ENCODE measurements around the gene SLC30A9. TPM values are rescaled to one million over a fixed set of nuclear protein-coding genes. Genes with fewer than 3 reads are reported as not detected.

SLC30A9 gene
- total RNA-seq, 1 experiment from 2014 or later: 32.4 TPM

GRCh38 chr4:41949531-41949930, 40.8 kb upstream of the SLC30A9 start:
- no peaks in the 10 kb centered on the region for H3K27me3 ChIP-seq (ENCODE audit: control insufficient read depth, insufficient read depth, low read length)
- ATAC-seq (no peak), DNase-seq (ENCODE audit: low read depth, low spot score) (no peak)
- H3K9me3 ChIP-seq (ENCODE audit: control insufficient read depth, insufficient read depth, low read depth, low read length): no peaks in the 10 kb centered on the region
- CTCF ChIA-PET: no interaction called here
- H3K36me3 ChIP-seq (ENCODE audit: control insufficient read depth, insufficient read depth, low read length): peaks cover 13% of the 10 kb centered on the region
- POLR2A ChIA-PET: no interaction called here
- in situ Hi-C loops (cut with HindIII; ENCODE audit: low pct_unique_long_range_greater_than_20kb, low sequenced_read_pairs): no loop called here
- intact Hi-C loops (cut with micrococcal nuclease; ENCODE audit: unreplicated experiment): no loop called here
- H3K27ac ChIP-seq (ENCODE audit: low read length): no peak overlapping the region
- H3K4me1 ChIP-seq (ENCODE audit: control insufficient read depth, insufficient read depth, low read length): no peaks in the 10 kb centered on the region
- BruUV-seq (replicated peaks): no TSS peak
- TF ChIP-seq CTCF (IDR thresholded peaks at IDR 0.05): no peak
- no peak for TF ChIP-seq POLR2AphosphoS5 (IDR thresholded peaks at IDR 0.05; ENCODE audit: low read depth, low read length)
- no peak for TF ChIP-seq SIN3A (IDR thresholded peaks at IDR 0.05; ENCODE audit: borderline replicate concordance, insufficient read depth, low read depth, low read length)
- TF ChIP-seq TCF7L2 (IDR thresholded peaks at IDR 0.05; ENCODE audit: low read depth, low read length): no peak
- no peak for TF ChIP-seq REST (IDR thresholded peaks at IDR 0.05; ENCODE audit: insufficient read depth in 1 of 2, low read depth in 2 of 2, low read length in 1 of 2)
- H3K4me3 ChIP-seq (ENCODE audit: low read depth in 2 of 2, low read length in 2 of 2): no peak overlapping the region

- Histone ChIP-seq H3K4me1 (ENCODE audit: control insufficient read depth, insufficient read depth, low read length) (no peaks in the 10 kb centered on the region), H3K4me3 (ENCODE audit: low read depth in 2 of 2, low read length in 2 of 2) (no peak overlapping the region), H3K9me3 (ENCODE audit: control insufficient read depth, insufficient read depth, low read depth, low read length) (no peaks in the 10 kb centered on the region), H3K36me3 (ENCODE audit: control insufficient read depth, insufficient read depth, low read length) (peaks cover 2% of the 10 kb centered on the region; the same call in 1 of the 2 replicates), H3K27me3 (ENCODE audit: control insufficient read depth, insufficient read depth, low read length) (no peaks in the 10 kb centered on the region), H3K27ac (ENCODE audit: low read length) (no peak overlapping the region)
- ChIA-PET POLR2A (no interaction called here), CTCF (no interaction called here)
- no peak for ATAC-seq
- intact Hi-C loops (cut with micrococcal nuclease; ENCODE audit: unreplicated experiment): loop anchor here (2.0 kb wide), 1 partner anchor 561 kb away; no protein-coding TSS in a partner anchor
- in situ Hi-C loops (cut with HindIII; ENCODE audit: low pct_unique_long_range_greater_than_20kb, low sequenced_read_pairs): no loop called here
- TF ChIP-seq POLR2AphosphoS5 (IDR thresholded peaks at IDR 0.05; ENCODE audit: low read depth, low read length): no peak
- no peak for TF ChIP-seq TCF7L2 (IDR thresholded peaks at IDR 0.05; ENCODE audit: low read depth, low read length)
- TF ChIP-seq REST (IDR thresholded peaks at IDR 0.05; ENCODE audit: insufficient read depth in 1 of 2, low read depth in 2 of 2, low read length in 1 of 2): no peak
- TF ChIP-seq CTCF (IDR thresholded peaks at IDR 0.05): peak; percentile 59; the same call in 1 of the 2 replicates
- TF ChIP-seq SIN3A (IDR thresholded peaks at IDR 0.05; ENCODE audit: borderline replicate concordance, insufficient read depth, low read depth, low read length): no peak
- TSS peak; percentile 47 for BruUV-seq (replicated peaks)
- DNase-seq (ENCODE audit: low read depth, low spot score): no peak
Observed at GRCh38 chr4:41957634-41958033, 32.7 kb upstream of the SLC30A9 start.
